Natural killer cell (primary cell): Measurements from ENCODE around the gene SLTM. TPM values are rescaled to one million over a fixed set of nuclear protein-coding genes. Genes with fewer than 3 reads are reported as not detected.
A peak's percentile ranks its signal among the peaks of the same experiment; 100 is the strongest.

Source experiments
- ATAC-seq, 3 donors: fragments of 150-1000 bp in 2 of 3; fragments of 200-7000 bp in 1 of 3; cut with Tn5 transposase; 1 replicate in 1 of 3; 2 replicates in 2 of 3; pipeline ENCODE4 v1.10.0; 2021; ENCODE audit warnings: mild to moderate bottlenecking in 2 of 3, moderate library complexity in 2 of 3
- DNase-seq, 2 donors: peaks; one replicate each; pipeline versions ENCODE4 v3.0.0 to v3.0.0-alpha.2; 2013 to 2021; ENCODE audit warnings: mixed read lengths in 1 of 2
- H3K27ac ChIP-seq: one replicate; pipeline ENCODE4 v1.5.1; 2013; ENCODE audit warnings: mild to moderate bottlenecking, low read length
- H3K27me3 ChIP-seq: one replicate; pipeline ENCODE4 v1.6.1; 2013; ENCODE audit warnings: low read length; ENCODE audit not compliant: control insufficient read depth, insufficient read depth
- H3K36me3 ChIP-seq: one replicate; pipeline ENCODE4 v1.6.1; 2013; ENCODE audit warnings: low read length; ENCODE audit not compliant: control insufficient read depth, insufficient read depth
- H3K4me1 ChIP-seq: one replicate; pipeline ENCODE4 v1.6.1; 2013; ENCODE audit warnings: low read length; ENCODE audit not compliant: control insufficient read depth, insufficient read depth
- H3K4me3 ChIP-seq: one replicate; pipeline ENCODE4 v1.5.1; 2013; ENCODE audit warnings: low read length
- H3K9me3 ChIP-seq: one replicate; pipeline ENCODE4 v1.6.1; 2013; ENCODE audit warnings: low read length; ENCODE audit not compliant: control insufficient read depth, insufficient read depth
- H3K27ac Mint-ChIP-seq, 2 donors: one replicate each; pipeline ENCODE4 v1.8.0; 2022; ENCODE audit warnings: mild to moderate bottlenecking in 2 of 2, mixed read lengths in 2 of 2, moderate library complexity in 1 of 2
- H3K27me3 Mint-ChIP-seq, 2 donors: one replicate each; pipeline ENCODE4 v1.8.0; 2022; ENCODE audit warnings: low read depth in 2 of 2, mixed read lengths in 2 of 2
- H3K36me3 Mint-ChIP-seq: one replicate; pipeline ENCODE4 v1.8.0; 2022; ENCODE audit warnings: mixed read lengths
- H3K4me1 Mint-ChIP-seq, 2 donors: one replicate each; pipeline ENCODE4 v1.8.0; 2022; ENCODE audit warnings: mixed read lengths in 2 of 2
- H3K4me3 Mint-ChIP-seq: one replicate; pipeline ENCODE4 v1.8.0; 2022; ENCODE audit warnings: mild to moderate bottlenecking, moderate library complexity, mixed read lengths
- H3K9me3 Mint-ChIP-seq, 2 donors: one replicate each; pipeline ENCODE4 v1.8.0; 2022; ENCODE audit warnings: mixed read lengths in 2 of 2
- WGBS: methylation state at CpG from one replicate; pipeline ENCODE4 v1.1.7; 2013; ENCODE audit warnings: missing lambda C conversion rate; ENCODE audit not compliant: insufficient coverage; 5-methylcytosine and 5-hydroxymethylcytosine counted together
- intact Hi-C: fragments of 100-400 bp; cut with micrococcal nuclease; formaldehyde crosslinking; loops from one replicate; pipeline ENCODE4 v1.14.2; 2022
- total RNA-seq, 4 donors: library from RNA; stranded (reverse); fragments of 120-200 nt in 1 of 4; gene quantifications; one replicate each; pipeline versions ENCODE4 v1.2.3 to v1.2.4, GENCODE V29; 2013 to 2022
- TF ChIP-seq, protein P1 (sequence below): fragments of 200-600 bp; IDR thresholded peaks from one replicate; pipeline ENCODE4 v1.8.0; 2022; ENCODE audit warnings: antibody characterized with exemption

The SLTM gene
- 100 to 1,000 TPM; 206 to 226 (median 223) TPM for total RNA-seq
- total RNA-seq (2013): 237 TPM

DNA sequence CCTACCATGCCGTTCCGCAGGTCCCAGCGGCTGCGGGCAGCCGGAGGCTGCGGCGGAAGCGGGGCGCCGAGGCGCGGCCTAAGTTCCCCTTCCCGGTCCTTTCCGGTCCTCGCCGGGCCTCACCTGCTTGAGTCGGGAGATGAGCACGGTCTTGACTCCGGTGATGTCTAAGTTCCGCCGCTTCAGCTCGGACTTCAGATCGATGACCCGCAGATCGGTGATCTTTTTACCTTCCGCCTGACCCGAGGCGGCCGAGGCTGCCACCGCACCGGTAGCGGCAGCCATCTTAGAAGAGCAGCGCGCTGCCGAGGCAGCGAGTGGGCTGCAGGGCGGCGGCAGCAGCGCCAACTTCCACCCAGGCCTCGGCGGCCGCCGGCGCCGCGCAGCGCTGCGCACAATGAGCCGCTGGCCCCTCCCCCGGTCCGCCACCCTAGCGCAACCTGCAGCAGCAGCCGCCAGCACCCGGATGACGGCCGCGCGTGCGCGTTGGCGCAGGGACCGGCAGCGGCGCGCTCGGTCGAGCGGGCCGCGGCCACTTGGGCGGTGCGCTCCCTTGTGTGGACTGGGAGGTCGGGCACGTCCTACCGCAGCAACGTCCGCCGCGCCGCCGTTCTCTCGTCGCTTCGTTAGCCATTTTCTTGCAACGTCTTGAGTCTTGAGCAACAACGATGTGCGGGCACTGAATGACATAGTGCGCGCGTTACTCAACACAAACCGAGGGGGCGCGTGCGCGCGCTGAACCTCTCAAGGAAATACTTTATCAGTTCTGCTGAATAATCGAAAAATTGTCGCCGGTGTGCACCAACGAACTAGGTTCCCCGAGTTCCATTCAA is at the start of gene SLTM:
Gene SLTM (minus strand): TSS at position 399 of the 833 bp plus-strand sequence. CDS start 114 bp downstream, at position 285.
- Mint-ChIP-seq H3K4me1 (peaks cover 26 to 27% of the 10 kb centered on the region in 2 donors), H3K27me3 (peaks cover 0 to 3% of the 10 kb centered on the region in 2 donors), H3K27ac (peak within 1 kb of the TSS; percentile 96 to 97), H3K4me3 (peak within 1 kb of the TSS; percentile 97), H3K36me3 (no peaks in the 10 kb centered on the region), H3K9me3 (no peaks in the 10 kb centered on the region)
- H3K27ac ChIP-seq: peak within 1 kb of the TSS; percentile 100
- TF ChIP-seq, protein P1, sequence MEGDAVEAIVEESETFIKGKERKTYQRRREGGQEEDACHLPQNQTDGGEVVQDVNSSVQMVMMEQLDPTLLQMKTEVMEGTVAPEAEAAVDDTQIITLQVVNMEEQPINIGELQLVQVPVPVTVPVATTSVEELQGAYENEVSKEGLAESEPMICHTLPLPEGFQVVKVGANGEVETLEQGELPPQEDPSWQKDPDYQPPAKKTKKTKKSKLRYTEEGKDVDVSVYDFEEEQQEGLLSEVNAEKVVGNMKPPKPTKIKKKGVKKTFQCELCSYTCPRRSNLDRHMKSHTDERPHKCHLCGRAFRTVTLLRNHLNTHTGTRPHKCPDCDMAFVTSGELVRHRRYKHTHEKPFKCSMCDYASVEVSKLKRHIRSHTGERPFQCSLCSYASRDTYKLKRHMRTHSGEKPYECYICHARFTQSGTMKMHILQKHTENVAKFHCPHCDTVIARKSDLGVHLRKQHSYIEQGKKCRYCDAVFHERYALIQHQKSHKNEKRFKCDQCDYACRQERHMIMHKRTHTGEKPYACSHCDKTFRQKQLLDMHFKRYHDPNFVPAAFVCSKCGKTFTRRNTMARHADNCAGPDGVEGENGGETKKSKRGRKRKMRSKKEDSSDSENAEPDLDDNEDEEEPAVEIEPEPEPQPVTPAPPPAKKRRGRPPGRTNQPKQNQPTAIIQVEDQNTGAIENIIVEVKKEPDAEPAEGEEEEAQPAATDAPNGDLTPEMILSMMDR: peak; percentile 46
- peaks cover 10% of the 10 kb centered on the region for H3K36me3 ChIP-seq
- peaks cover 8% of the 10 kb centered on the region for H3K4me1 ChIP-seq
- DNase-seq: peak; percentile 88 to 98
- intact Hi-C loops: loop anchor here (1.0 to 5.0 kb wide), 3 partner anchors 54 to 754 kb away; partner anchors contain the start of genes BNIP2, MINDY2 and RNF111
- peak; percentile 88 to 97 (median 91) for ATAC-seq
- no peaks in the 10 kb centered on the region for H3K9me3 ChIP-seq
- H3K27me3 ChIP-seq: no peaks in the 10 kb centered on the region
- peak within 1 kb of the TSS; percentile 98 for H3K4me3 ChIP-seq
- WGBS: under 1% methylated on average over 101 of the region's 101 CpGs

DNA sequence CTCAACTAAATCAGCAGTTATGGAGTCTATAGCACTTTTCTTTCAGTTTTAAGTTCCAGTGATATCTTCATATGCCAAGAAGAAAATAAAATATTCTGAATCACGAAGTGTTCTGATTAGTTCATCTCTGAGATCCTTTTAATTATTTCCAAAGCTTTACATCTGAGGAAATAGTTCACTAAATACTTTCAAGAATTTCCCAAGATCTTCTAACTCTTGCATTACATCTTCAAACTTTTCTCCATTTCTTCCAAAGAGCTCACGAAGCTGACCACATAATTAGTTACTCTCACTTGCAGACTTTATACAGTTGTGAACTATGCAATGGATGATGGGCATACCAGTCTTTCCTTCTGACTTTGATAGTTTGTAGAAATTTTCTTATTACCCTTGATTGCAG is 49.8 kb upstream of the SLTM start:
- no peak overlapping the region for H3K4me3 ChIP-seq
- 100% methylated on average over 1 of the region's 2 CpGs for WGBS
- ATAC-seq (no peak), DNase-seq (no peak)
- peaks cover 15 to 22% of the 10 kb centered on the region in 2 donors for H3K4me1 Mint-ChIP-seq
- H3K27ac Mint-ChIP-seq: no peak overlapping the region
- H3K9me3 ChIP-seq: no peaks in the 10 kb centered on the region
- no peaks in the 10 kb centered on the region for H3K36me3 ChIP-seq
- H3K9me3 Mint-ChIP-seq: no peaks in the 10 kb centered on the region
- H3K4me3 Mint-ChIP-seq: no peak overlapping the region
- intact Hi-C loops: loop anchor here (10.0 kb wide), 2 partner anchors 122 to 262 kb away; partner anchors contain the start of gene CCNB2
- no peak overlapping the region for H3K27ac ChIP-seq
- H3K4me1 ChIP-seq: peaks cover 25% of the 10 kb centered on the region
- TF ChIP-seq, protein P1: no peak
- H3K36me3 Mint-ChIP-seq: no peaks in the 10 kb centered on the region
- no peaks in the 10 kb centered on the region for H3K27me3 Mint-ChIP-seq
- no peaks in the 10 kb centered on the region for H3K27me3 ChIP-seq

DNA sequence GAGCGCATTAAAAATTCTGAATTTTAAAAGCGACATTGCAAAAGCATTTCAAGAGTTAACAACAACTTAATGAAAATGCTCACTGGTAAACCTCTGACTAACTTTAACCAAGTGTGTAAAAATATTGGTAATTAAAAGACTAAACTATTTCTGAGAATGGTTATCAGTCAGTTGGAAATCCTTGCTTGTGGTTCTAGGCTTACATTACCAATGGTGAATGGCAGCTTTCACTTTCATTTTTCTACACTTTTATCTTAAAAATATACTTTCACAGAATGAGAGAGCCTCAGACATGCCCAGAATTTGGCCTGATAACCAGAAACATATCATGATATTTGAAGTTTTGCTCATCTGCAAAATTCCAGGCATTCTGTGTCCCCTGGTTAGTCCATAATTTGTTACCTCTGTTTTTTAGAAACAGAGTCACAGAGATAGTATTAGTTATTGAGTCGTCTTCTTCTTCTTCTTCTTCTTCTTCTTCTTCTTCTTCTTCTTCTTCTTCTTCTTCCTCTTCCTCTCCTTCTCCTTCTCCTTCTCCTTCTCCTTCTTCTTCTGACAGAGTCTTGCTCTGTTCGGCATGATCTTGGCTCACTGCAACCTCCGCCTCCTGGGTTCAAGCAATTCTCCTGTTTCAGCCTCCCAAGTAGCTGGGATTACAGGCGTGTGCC is 48.5 kb upstream of the SLTM start:
- peaks cover 24% of the 10 kb centered on the region for H3K4me1 ChIP-seq
- Mint-ChIP-seq H3K27ac (peak overlapping the region; percentile 59 to 78), H3K27me3 (no peaks in the 10 kb centered on the region), H3K9me3 (no peaks in the 10 kb centered on the region), H3K4me1 (peaks cover 12 to 14% of the 10 kb centered on the region in 2 donors), H3K36me3 (no peaks in the 10 kb centered on the region), H3K4me3 (peak overlapping the region; percentile 7)
- intact Hi-C loops: loop anchor here (2.0 to 10.0 kb wide), 3 partner anchors 123 to 431 kb away; partner anchors contain the start of gene CCNB2
- H3K4me3 ChIP-seq: no peak overlapping the region
- H3K27ac ChIP-seq: peak overlapping the region; percentile 47
- 90% methylated on average over 3 of the region's 6 CpGs for WGBS
- ATAC-seq (peak in 2 of 3 donors; percentile 53 to 54), DNase-seq (peak in 1 of 2 donors; percentile 58)
- TF ChIP-seq, protein P1: no peak
- H3K36me3 ChIP-seq: no peaks in the 10 kb centered on the region
- H3K27me3 ChIP-seq: no peaks in the 10 kb centered on the region
- no peaks in the 10 kb centered on the region for H3K9me3 ChIP-seq
